Effector memory CD4-positive, alpha-beta T cell (primary cell): Measurements from ENCODE around the gene PTGER3.
A peak's percentile ranks its signal among the peaks of the same experiment; 100 is the strongest.

Experiments
- DNase-seq, 3 donors: peaks; one replicate each; pipeline ENCODE4 v3.0.0-alpha.2; 2020
- H3K27ac ChIP-seq: 2 replicates; pipeline ENCODE4 v1.7.0; 2013; ENCODE audit warnings: mild to moderate bottlenecking, low read length, moderate library complexity; ENCODE audit not compliant: insufficient read depth, poor library complexity, severe bottlenecking
- H3K27me3 ChIP-seq: replicated peaks from 2 replicates; pipeline ENCODE4 v1.7.0; 2013; ENCODE audit warnings: mild to moderate bottlenecking, low read length; ENCODE audit not compliant: insufficient read depth, control insufficient read depth, poor library complexity, severe bottlenecking
- H3K36me3 ChIP-seq: 2 replicates; pipeline ENCODE4 v1.7.0; 2013; ENCODE audit warnings: mild to moderate bottlenecking, low read length, moderate library complexity; ENCODE audit not compliant: control insufficient read depth, insufficient read depth
- H3K4me1 ChIP-seq: 2 replicates; pipeline ENCODE4 v1.7.0; 2013; ENCODE audit warnings: low read length, mild to moderate bottlenecking; ENCODE audit not compliant: control insufficient read depth, insufficient read depth, poor library complexity, severe bottlenecking
- H3K4me3 ChIP-seq: 2 replicates; pipeline ENCODE4 v1.7.0; 2013; ENCODE audit warnings: low read length, low read depth, mild to moderate bottlenecking; ENCODE audit not compliant: insufficient read depth, poor library complexity, severe bottlenecking
- H3K9me3 ChIP-seq: 2 replicates; pipeline ENCODE4 v1.7.0; 2013; ENCODE audit warnings: mild to moderate bottlenecking, low read length, moderate library complexity; ENCODE audit not compliant: control insufficient read depth
- total RNA-seq, 3 donors: gene quantifications; one replicate each; lab custom pipeline; 2026; lab: John Stamatoyannopoulos, UW

The PTGER3 gene
- total RNA-seq, result 0 to 0.39 (median 0.26) reads per million in 3 donors

- Histone ChIP-seq H3K36me3 (no peaks in the 10 kb centered on the region), H3K4me3 (peak within 1 kb of the TSS; percentile 60), H3K4me1 (peaks cover 16% of the 10 kb centered on the region), H3K27ac (no peak within 1 kb of the TSS), H3K27me3 (peaks cover 26% of the 10 kb centered on the region), H3K9me3 (no peaks in the 10 kb centered on the region)
- peak in 2 of 3 donors; percentile 20 to 32 for DNase-seq
Observed at GRCh38 chr1:71047635-71048607, at the start of gene PTGER3. PTGER3 (minus strand) TSS chr1:71047816; CDS start chr1:71047577, 239 bp downstream.

GRCh38 chr1:71094913-71095312 is 47.3 kb upstream of the PTGER3 start:
- Histone ChIP-seq H3K4me1 (no peaks in the 10 kb centered on the region), H3K27me3 (no peaks in the 10 kb centered on the region), H3K9me3 (no peaks in the 10 kb centered on the region), H3K27ac (no peak overlapping the region), H3K4me3 (no peak overlapping the region), H3K36me3 (no peaks in the 10 kb centered on the region)
- DNase-seq, result no peak

GRCh38 chr1:71093938-71094337 is 46.3 kb upstream of the PTGER3 start:
- H3K4me1 ChIP-seq, result no peaks in the 10 kb centered on the region
- no peaks in the 10 kb centered on the region for H3K27me3 ChIP-seq
- H3K36me3 ChIP-seq, result no peaks in the 10 kb centered on the region
- H3K27ac ChIP-seq, result no peak overlapping the region
- no peak for DNase-seq
- H3K9me3 ChIP-seq, result no peaks in the 10 kb centered on the region
- H3K4me3 ChIP-seq, result no peak overlapping the region

- Histone ChIP-seq H3K4me3 (no peak overlapping the region), H3K9me3 (no peaks in the 10 kb centered on the region), H3K4me1 (no peaks in the 10 kb centered on the region), H3K36me3 (no peaks in the 10 kb centered on the region), H3K27me3 (no peaks in the 10 kb centered on the region), H3K27ac (no peak overlapping the region)
- DNase-seq, result no peak
Observed at GRCh38 chr1:71089536-71090270, 42.1 kb upstream of the PTGER3 start.

- H3K27ac ChIP-seq, result no peak overlapping the region
- no peaks in the 10 kb centered on the region for H3K36me3 ChIP-seq
- H3K4me1 ChIP-seq, result no peaks in the 10 kb centered on the region
- H3K9me3 ChIP-seq, result no peaks in the 10 kb centered on the region
- DNase-seq, result no peak
- no peak overlapping the region for H3K4me3 ChIP-seq
- H3K27me3 ChIP-seq, result no peaks in the 10 kb centered on the region
Observed at GRCh38 chr1:71088645-71089287, 41.1 kb upstream of the PTGER3 start.

- Histone ChIP-seq H3K27ac (no peak overlapping the region), H3K36me3 (no peaks in the 10 kb centered on the region), H3K27me3 (no peaks in the 10 kb centered on the region), H3K4me3 (no peak overlapping the region), H3K4me1 (no peaks in the 10 kb centered on the region), H3K9me3 (no peaks in the 10 kb centered on the region)
- no peak for DNase-seq
Observed at GRCh38 chr1:71087713-71088112, 40.1 kb upstream of the PTGER3 start.

- no peaks in the 10 kb centered on the region for H3K9me3 ChIP-seq
- no peak overlapping the region for H3K27ac ChIP-seq
- H3K4me3 ChIP-seq, result no peak overlapping the region
- no peaks in the 10 kb centered on the region for H3K36me3 ChIP-seq
- H3K4me1 ChIP-seq, result no peaks in the 10 kb centered on the region
- DNase-seq, result no peak
- H3K27me3 ChIP-seq, result no peaks in the 10 kb centered on the region
Observed at GRCh38 chr1:71087060-71087459, 39.4 kb upstream of the PTGER3 start.

GRCh38 chr1:71086331-71086730 is 38.7 kb upstream of the PTGER3 start:
- H3K4me3 ChIP-seq, result no peak overlapping the region
- no peaks in the 10 kb centered on the region for H3K36me3 ChIP-seq
- H3K9me3 ChIP-seq, result no peaks in the 10 kb centered on the region
- H3K27ac ChIP-seq, result no peak overlapping the region
- no peak for DNase-seq
- H3K27me3 ChIP-seq, result no peaks in the 10 kb centered on the region
- no peaks in the 10 kb centered on the region for H3K4me1 ChIP-seq

- DNase-seq, result no peak
- H3K36me3 ChIP-seq, result peaks cover 3% of the 10 kb centered on the region
- H3K4me3 ChIP-seq, result no peak overlapping the region
- H3K4me1 ChIP-seq, result peaks cover 8% of the 10 kb centered on the region
- H3K27ac ChIP-seq, result no peak overlapping the region
- no peaks in the 10 kb centered on the region for H3K9me3 ChIP-seq
- no peaks in the 10 kb centered on the region for H3K27me3 ChIP-seq
Observed at GRCh38 chr1:71083271-71083670, 35.7 kb upstream of the PTGER3 start.
